ENCODE results near the gene CACNG5.

CACNG5 gene

DNA sequence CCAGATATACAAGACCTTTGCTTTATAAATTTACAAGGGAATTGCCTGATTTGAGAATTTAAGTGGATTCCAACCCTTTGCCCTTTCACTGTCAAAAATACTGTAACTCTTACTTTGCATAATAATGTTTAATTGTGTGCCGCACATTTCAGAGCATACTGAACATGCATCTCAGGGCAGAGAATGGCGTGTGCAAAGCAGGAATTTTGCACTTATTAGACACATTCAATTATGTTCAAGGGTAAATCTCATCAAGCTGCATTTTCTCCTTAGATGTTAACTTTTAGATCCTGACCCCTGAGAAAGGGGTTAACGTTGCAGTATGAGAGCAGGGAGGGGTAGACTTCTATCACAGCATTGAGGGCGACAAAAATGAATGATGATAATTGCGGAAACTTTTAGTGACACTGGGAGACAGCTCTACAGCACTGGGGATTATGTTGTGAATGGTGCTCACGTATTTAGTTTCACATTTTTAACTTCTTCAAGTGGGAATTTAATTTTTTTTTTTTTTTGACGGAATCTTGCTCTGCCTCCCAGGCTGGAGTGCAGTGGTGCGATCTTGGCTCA is 75.0 kb downstream of the CACNG5 start:
- no peak for DNase-seq

DNA sequence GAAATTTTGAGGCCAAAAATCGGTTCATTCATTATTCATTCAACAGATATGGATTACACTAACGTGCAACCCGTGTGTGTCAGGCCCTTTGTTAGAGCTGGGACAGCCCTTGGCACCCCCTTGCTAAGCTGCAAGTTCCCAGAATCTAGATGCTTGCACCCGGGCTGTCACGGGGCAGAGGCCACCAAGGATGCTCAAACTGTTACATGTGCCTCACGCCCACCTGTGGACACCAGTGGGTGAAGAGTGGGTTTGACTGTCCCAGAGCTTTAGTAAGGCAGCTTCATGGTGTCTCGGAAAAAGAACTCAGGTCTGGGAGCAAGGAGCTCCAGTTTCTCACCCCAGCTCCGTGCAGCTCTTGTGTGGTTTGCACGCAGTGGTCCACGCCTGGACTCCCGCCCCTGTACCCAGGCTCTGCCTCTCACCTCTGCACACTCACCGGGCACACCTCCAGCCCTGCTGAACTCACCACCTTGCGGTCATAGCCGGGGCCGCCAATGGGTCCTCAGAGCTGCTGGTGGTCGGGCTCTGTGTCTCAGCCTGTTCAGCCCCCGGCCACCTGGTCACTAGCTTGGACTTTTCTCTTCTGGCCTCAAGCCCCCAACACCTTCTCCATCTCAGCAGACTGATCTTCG is 75.9 kb downstream of the CACNG5 start:
- no peak for DNase-seq

DNA sequence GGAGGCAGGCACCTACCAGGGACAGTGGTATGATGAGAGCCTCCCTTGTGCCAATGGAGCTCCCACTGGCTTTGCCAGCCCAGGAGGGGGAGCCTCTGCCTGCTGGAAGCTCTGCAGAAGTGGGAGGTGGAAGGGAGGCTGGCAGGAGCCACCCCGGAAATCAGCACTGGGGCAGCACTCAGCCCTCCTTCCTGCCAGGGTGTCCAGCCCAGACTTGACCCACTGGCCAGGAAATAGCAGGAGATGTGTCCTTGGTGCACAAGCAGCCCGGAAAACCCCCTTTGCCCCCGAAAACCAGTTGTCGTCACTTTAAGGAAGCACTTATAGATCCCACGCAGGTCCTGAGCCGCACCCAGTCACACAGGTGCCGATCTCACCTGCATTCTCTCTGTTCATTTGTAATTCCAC is 80.3 kb downstream of the CACNG5 start:
- no peak for DNase-seq

DNA sequence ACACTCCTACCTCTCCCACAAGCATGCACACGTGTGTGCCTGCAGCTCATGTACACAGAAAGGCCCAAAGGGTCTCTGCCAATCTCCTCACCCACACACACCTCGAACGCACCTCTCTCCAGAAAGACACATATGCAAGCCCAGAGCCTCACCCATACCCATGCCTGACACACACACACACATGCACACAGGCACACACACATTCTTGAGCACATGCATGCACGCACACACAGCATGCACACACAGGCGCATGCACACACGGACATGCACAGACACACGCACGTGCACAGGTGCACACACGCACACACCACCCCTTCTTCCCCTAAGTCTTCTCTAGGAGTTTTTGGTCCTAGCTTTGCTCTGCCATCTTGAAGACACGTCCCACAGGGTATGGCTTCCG is 80.9 kb downstream of the CACNG5 start:
- DNase-seq = no peak

DNA sequence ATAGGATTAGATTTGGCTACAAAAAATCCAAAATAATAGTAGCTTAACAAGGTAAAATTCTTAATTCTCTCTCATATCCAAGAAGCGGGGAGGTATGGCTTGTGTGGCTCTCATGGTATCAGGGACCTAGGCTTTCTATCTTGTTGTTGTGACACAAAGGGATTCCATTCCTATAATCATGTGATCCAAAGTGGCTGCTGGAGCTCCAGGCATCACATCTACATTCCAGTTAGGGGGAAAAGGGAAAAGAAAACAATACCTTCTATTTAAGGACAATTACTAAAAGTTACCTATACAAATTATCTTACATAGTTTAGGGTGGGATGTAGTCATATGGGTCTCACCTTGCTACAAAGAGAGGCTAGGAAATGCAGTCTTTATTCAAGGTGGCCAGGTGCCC is 82.0 kb downstream of the CACNG5 start:
- no peak for DNase-seq

DNA sequence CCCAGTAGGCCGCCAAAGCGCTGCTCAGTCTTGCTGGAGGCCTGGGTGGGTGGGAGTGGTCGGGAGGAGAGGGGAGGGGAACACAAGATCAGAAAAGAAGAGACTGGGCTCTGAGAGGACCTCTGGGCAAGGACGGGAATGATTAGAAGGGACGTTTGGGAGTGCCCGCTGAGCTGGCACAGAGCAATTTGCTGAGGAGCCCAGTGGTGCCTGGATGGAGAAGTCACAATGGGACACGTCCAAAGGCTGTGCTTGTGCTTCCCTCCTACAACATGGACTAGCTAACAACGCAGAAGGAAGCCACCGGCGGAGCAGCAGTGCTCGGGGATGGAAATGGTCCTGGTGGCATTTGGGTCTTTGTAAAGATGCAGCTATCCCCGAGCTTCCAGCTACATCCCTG is 84.0 kb downstream of the CACNG5 start:
- no peak for DNase-seq

DNA sequence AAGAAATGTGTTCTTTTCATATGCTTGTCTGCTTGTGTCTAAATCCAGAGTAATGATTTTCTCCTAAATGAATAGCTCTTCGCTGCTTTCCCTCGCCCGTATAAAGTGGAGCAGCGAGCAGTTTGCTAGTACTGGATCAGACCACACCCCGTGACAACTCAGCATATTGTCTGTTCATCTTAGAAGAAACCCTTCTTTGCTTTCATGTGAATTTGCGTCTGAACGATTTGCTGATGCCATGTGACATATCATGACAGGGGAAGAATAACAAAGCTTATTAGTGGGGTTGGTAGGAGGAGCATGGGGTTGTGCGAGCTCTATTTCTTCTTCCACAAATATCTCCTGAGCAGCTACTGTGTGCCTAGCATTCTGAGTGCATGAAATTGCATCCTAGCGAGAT is 85.5 kb downstream of the CACNG5 start:
- no peak for DNase-seq

DNA sequence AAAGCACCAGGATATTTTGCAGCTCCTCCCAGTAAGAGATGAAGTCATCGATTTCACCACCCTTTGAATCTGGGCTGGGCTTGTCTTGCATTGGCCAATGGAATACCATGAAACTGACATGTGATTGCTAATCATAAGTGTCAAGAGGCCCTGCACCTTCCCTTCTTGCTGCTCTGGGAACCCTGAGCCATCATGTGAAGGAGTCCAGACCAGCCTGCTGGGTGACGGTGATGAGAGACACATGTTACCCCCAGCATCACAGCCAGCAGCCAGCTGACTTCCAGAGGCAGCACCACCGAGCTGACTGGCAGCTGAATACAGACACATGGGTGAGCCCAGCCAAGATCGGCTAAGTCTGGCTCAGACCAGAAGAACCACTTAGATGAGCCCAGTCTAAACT is 86.0 kb downstream of the CACNG5 start:
- DNase-seq = no peak

DNA sequence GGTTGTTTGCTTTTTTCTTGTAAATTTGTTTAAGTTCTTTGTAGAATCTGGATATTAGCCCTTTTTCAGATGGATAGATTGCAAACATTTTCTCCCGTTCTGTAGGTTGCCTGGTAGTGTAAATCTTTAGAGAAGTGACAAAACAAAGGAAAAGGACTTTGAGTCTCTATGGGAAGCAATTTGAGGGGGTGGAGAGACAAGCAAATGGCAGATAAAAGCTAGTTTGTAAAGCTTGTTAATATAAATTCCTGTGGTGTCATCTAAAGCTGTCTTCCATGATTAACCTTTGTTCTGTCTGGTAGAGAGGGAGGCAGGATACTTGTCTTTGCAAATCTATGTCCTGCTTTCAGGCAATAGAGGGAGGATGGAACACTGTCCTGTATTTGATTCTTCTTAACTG is 89.0 kb downstream of the CACNG5 start:
- no peak for DNase-seq

DNA sequence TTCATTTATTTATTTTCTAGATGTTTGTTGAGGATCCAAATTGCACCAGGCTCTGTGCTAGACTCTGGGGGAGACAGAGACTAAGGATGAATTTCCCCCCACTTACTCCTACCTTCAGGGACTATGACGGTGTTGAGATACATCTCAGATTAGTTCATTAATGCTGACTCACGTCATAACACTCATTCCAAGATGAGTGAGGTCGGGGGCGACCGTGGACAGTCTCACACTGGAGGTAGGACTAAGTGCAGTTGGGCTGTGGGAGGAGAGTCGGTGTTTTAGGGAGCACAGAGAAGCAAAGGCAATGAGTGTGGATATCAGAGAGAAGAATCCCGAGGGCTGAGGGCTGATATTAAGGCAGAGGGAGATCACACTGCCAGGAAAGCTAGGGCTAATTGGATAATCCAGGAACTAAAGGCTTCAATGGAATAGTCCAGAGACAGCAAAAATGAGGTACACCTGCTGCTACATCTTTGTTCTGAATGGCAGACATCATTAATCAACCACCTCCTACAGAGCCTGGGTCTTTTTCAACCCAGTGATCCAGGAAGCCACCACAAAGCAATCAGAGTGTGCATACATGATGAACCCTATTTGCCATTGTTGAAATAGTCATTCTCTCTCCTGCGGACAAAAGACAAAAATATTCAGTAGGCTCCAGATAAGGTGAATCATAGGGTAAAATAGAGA is 91.0 kb downstream of the CACNG5 start:
- no peak for DNase-seq

DNA sequence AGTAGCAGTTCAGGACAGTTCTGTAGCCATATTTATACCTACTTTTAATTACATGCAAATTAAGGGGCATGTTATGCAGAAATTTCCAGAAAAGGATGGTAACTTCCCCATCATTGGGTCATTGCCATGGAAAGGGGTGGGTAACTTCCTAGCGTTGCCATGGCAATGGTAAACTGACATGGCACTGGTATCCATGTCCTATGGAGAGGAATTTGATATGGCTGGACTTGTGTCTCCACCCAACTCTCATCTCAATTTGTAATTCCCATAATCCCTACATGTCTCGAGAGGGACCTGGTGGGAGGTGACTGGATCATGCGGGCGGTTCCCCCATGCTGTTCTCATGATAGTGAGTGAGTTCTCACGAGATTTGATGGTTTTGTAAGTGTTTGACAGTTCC is 94.0 kb downstream of the CACNG5 start:
- no peak for DNase-seq

DNA sequence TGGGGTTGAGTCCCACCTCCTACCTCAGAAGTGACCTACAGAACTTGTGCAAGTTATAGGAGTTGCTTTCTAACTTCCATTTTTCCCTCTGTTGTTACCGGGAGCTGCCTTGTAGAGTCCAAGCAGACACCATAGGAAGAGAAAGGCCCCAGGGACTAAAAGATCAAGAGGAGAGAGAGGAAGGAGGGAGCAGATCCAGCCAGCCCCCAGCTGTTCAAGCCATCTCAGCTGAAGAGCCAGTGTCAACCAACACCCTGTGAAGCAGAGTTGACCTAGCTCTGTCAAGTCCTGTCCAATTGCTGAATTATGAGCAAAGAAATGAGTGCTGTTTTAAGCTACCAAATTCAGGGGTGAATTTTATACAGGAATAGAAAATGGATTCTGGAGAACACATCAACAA is 94.7 kb downstream of the CACNG5 start:
- DNase-seq = no peak

DNA sequence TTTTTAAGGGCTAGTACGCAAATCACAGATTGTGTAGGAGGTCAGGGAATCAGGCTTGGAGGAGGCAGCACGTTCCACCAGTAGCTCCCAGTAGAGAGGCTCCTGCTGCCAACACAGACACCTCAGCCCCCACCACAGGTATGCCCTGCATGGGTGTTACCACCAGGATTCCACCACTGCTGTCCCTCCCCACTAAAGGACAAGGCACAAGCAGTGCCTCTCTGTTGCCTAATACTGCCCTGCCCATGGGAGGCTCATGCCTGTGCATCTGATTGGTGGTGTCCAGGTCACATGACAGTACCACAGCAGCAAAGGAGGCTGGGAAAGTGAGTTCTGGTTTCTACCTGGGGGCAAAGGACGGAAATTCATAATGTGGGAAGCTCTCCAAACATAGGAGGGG is 96.0 kb downstream of the CACNG5 start:
- no peak for DNase-seq

DNA sequence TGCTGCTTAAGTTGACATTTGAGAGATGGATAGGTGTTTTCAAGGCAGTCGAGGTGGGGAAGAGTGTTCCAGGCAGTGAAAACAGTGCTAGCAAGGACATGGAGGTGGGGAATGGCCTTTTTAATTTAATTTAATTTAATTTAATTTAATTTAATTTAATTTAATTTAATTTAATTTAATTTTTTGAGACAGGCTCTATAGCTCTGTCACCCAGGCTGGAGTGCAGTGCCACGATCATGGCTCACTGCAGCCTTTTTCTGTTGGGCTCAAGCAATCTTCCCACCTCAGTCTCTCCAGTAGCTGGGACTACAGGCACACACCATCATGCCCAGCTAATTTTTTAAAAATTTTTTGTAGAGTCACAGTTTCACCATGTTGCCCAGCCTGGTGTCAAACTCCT is 97.4 kb downstream of the CACNG5 start:
- no peak for DNase-seq

DNA sequence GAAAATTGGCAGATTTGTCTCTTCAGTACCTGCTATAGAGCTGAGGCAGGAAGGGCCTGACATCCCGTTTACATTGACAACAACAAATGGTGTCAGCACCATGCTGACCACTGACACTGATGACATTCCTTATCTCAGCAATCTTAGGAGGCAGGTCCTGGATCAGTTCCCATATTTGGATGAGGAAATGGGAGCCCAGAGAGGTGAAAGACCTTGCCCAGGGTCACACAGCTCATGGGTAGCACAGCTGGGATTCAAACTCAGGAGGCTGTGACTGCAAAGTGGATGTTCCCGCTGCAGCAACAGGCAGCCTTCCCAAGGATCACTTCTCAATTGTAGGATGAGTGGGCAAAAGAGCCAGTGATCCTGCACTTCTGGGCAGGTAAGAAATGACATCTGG is 99.1 kb downstream of the CACNG5 start:
- DNase-seq = no peak

Measured in T-helper 2 cell (primary cell).